Memory B cell (primary cell): ENCODE results near the gene PTPRN2.

Source experiments
- ATAC-seq: fragments of 150-1000 bp; cut with Tn5 transposase; 2 replicates; pipeline ENCODE4 v1.10.0; 2021; ENCODE audit warnings: low read depth, mild to moderate bottlenecking, moderate library complexity
- DNase-seq, 2 donors: peaks; one replicate each; pipeline ENCODE4 v3.0.0; 2022; ENCODE audit warnings: low spot score in 2 of 2
- H3K27ac Mint-ChIP-seq: one replicate; pipeline ENCODE4 v1.8.0; 2022; ENCODE audit warnings: mild to moderate bottlenecking, moderate library complexity, mixed read lengths
- H3K27me3 Mint-ChIP-seq: one replicate; pipeline ENCODE4 v1.8.0; 2022; ENCODE audit warnings: mixed read lengths
- H3K36me3 Mint-ChIP-seq: one replicate; pipeline ENCODE4 v1.8.0; 2022; ENCODE audit warnings: mild to moderate bottlenecking, mixed read lengths
- H3K4me1 Mint-ChIP-seq: one replicate; pipeline ENCODE4 v1.8.0; 2022; ENCODE audit warnings: mixed read lengths
- H3K4me3 Mint-ChIP-seq: one replicate; pipeline ENCODE4 v1.8.0; 2022; ENCODE audit warnings: mild to moderate bottlenecking, moderate library complexity, mixed read lengths
- H3K9me3 Mint-ChIP-seq: one replicate; pipeline ENCODE4 v1.8.0; 2022; ENCODE audit warnings: mixed read lengths

Gene PTPRN2

DNA sequence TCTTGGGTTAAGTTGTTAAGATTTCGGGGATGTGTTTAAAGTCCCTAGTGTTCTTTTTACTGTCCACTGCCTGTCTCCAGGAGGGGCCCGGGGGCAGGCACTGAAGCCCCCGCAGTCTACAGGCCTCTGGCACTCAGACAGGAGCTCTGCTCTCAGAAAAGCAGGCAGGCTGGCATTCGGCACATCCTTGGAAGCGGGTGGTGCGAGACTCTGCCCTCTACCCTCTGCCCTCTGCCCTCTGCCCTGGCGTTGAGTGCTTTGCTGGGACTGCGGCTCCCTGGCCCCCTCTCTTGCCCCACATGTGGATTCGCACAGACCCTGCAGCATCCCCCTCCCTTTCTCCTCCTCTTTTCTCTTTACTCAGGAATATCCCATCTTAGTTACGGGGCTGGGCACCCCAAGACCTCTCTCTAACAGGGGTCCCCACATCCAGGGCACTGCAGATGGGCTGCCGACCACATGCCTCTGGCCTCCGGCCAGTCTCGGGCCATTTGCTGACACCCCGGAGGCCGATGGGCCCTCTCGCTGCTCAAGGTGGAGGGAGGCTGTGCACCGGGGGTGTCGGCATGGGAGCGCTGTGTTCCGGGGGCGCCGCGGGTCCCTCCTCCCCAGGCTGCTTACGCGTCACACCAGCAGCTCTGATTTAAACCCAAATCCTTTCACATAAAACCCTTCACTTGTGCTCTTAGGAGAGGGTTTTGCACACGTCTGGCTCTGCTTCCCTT lies 770.9 kb downstream of the PTPRN2 start:
- Mint-ChIP-seq H3K4me3 (no peak overlapping the region), H3K36me3 (no peaks in the 10 kb centered on the region)

DNA sequence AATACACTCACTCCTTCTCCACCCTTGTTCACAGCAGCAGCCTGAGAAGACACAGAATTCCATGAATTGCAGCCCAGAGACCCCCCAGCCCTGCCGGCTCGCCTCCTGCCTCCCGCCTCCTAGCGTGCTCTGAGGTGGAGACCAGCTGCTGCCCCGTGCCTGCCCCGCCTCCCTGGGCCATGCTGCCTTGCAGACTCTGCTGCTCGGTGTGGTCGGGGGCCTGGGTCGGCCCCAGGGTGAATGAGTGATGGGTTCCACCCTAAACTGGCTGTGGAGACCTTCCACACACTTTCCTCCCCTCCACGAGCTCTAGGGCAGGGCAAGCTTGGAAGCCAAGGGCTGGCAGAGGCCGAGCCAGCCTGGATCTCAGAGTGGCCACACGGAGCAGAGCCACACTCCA lies 771.5 kb downstream of the PTPRN2 start:
- no peaks in the 10 kb centered on the region for H3K36me3 Mint-ChIP-seq
- no peak overlapping the region for H3K4me3 Mint-ChIP-seq
- ATAC-seq (no peak), DNase-seq (no peak)
- H3K27ac Mint-ChIP-seq = no peak overlapping the region
- peaks cover 5% of the 10 kb centered on the region for H3K9me3 Mint-ChIP-seq
- H3K4me1 Mint-ChIP-seq = peaks cover 4% of the 10 kb centered on the region
- peaks cover 5% of the 10 kb centered on the region for H3K27me3 Mint-ChIP-seq

More for the DNA sequence above, 770.9 kb downstream of the PTPRN2 start:
- peaks cover 5% of the 10 kb centered on the region for H3K9me3 Mint-ChIP-seq
- H3K27me3 Mint-ChIP-seq = peaks cover 5% of the 10 kb centered on the region
- ATAC-seq (no peak), DNase-seq (no peak)
- H3K4me1 Mint-ChIP-seq = peaks cover 4% of the 10 kb centered on the region
- no peak overlapping the region for H3K27ac Mint-ChIP-seq

DNA sequence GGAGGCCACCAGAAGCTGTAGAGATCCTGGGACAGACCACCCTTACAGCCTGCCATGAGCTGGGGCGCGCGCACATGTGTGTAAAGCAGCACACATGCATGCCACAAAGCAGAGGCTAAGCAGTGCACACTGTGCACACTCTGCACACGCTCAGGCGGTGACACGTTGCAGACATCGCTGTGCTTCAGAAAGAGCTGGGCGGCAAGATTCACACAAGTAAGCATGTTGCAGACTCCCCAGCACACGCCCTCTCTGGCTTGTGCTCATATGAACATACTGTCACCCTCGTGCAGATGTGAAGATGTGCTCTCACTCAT lies 772.0 kb downstream of the PTPRN2 start:
- no peaks in the 10 kb centered on the region for H3K36me3 Mint-ChIP-seq
- no peak overlapping the region for H3K4me3 Mint-ChIP-seq
- no peak for ATAC-seq
- H3K9me3 Mint-ChIP-seq = peaks cover 5% of the 10 kb centered on the region
- DNase-seq = no peak
- H3K27me3 Mint-ChIP-seq = peaks cover 5% of the 10 kb centered on the region
- H3K27ac Mint-ChIP-seq = no peak overlapping the region
- H3K4me1 Mint-ChIP-seq = peaks cover 4% of the 10 kb centered on the region

DNA sequence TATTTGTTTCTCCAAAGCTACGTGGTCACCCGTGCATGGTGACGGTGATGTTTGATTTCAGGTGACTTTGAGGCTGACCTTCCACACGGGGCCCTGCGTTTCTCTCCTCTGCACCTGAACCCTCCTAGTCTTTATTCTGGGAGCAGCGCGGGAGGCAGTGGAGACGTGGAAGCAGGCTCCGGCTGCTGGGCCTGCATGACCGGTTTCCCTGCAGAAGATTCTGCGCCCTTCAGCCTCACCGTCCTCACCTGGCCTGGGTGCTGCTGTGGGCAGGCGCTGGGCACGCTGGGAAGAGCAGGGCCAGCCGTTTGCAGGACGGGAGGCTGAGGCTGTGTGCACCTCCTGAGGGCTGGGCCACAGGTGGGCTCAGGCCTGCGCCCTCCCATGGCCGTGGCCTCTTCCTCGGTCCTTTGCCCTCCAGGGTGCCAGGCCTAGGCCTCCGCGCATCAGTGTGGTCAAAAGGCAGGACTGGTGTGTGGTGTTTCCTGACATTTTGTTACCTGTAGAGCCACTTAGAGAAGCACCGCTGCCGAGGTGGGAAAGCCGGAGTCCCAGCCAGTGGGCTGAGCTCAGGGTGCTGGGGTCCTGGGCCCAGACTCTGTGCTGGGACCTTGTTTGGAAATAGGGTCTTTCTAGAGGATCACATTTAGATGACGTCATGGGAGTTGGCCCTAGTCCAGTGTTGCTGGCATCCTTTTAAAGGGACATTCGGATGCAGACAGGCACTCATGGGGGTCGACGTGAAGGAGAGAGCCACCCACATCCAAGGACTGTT lies 772.5 kb downstream of the PTPRN2 start:
- Mint-ChIP-seq H3K4me3 (no peak overlapping the region), H3K27me3 (peaks cover 5% of the 10 kb centered on the region), H3K4me1 (peaks cover 4% of the 10 kb centered on the region), H3K27ac (no peak overlapping the region), H3K36me3 (no peaks in the 10 kb centered on the region), H3K9me3 (peaks cover 5% of the 10 kb centered on the region)
- ATAC-seq = no peak
- DNase-seq = no peak

DNA sequence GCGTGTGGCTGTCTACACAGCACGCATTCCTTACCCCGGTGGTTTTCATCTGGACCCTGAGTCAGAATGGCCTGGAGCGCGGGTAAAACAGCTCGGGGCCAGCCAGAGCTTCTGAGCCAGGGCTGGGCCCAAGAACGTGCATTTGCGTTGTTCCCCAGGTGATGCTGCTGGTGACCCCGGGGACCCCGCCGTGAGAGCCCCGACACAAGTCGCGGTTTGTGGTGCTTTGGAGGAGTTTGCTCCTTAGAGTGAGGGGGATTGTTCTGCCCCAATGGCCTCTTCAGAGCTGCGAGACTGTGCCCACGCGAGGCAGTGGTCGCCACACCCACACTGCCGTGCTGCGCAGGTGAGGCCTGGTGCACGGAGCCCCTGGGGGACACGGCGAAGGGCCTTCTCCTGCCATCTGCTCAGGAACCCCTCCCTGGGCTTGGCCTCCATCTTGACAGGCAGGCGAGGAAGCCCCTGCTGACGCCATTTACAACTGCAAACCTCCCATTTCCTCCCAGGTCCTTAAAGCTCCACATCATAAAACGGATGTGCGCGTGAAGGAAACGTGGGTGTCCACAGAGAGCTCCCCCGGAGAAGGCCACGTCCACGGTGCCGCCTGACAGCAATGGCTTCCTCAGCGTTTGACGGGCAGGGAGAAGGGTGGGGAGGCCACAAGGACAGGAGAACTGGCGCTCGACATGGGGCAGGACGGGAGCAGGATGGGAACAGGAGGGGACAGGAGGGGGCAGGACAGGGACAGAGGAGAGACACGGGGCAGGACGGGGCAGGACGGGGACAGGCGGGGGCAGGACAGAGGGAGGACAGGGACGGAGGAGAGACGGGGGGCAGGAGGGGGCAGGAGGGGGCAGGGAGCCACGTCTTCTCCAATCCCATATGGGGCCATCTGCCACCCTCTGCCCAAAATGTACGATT lies 773.6 kb downstream of the PTPRN2 start:
- Mint-ChIP-seq H3K4me1 (no peaks in the 10 kb centered on the region), H3K36me3 (no peaks in the 10 kb centered on the region), H3K9me3 (peaks cover 5% of the 10 kb centered on the region), H3K4me3 (no peak overlapping the region), H3K27ac (no peak overlapping the region), H3K27me3 (peaks cover 5% of the 10 kb centered on the region)
- DNase-seq = no peak
- no peak for ATAC-seq

DNA sequence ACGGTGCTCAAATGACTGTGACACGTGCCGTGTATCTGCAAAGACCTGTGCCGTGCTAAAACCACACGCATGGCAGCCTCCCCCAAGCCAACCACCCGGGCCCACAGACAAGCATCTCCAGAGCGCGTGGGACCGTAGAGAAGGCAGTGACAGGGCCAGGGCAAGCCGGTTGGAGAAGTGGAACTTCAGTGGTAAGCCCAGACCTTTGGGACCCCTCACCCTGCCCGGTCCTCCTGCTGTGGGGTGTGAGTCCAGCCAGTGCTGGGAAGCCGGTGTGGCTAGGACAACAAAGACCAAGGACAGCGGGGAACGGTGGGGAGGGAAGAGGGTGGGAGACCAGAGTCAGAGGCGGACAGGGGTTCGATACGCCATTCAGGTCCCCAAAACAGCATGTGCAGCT lies 774.6 kb downstream of the PTPRN2 start:
- DNase-seq (no peak), ATAC-seq (no peak)
- peaks cover 6% of the 10 kb centered on the region for H3K9me3 Mint-ChIP-seq
- H3K4me3 Mint-ChIP-seq = no peak overlapping the region
- peaks cover 5% of the 10 kb centered on the region for H3K27me3 Mint-ChIP-seq
- no peaks in the 10 kb centered on the region for H3K4me1 Mint-ChIP-seq
- H3K36me3 Mint-ChIP-seq = no peaks in the 10 kb centered on the region
- H3K27ac Mint-ChIP-seq = no peak overlapping the region

DNA sequence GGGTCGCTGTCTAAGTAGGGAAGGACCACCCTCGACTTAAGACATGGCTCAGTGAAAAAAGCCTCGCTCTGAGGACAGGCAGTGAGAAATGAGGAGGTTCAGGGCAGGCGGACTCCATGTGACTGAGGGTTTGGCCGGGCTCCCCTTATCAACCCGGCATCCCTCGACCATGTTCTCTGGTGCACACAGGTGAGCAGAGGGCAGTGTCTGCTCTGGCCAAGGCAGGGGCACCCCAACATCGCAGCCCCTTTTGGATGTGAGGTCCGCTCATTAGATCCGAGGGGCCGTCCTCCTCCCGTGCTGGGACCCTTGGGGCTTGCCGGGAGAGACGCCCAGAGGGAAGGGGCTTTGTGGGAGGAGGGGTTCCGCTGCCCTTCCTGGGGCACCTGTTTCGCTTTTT lies 775.7 kb downstream of the PTPRN2 start:
- no peak overlapping the region for H3K4me3 Mint-ChIP-seq
- no peaks in the 10 kb centered on the region for H3K27me3 Mint-ChIP-seq
- H3K4me1 Mint-ChIP-seq = no peaks in the 10 kb centered on the region
- peaks cover 2% of the 10 kb centered on the region for H3K9me3 Mint-ChIP-seq
- no peaks in the 10 kb centered on the region for H3K36me3 Mint-ChIP-seq
- H3K27ac Mint-ChIP-seq = no peak overlapping the region
- no peak for DNase-seq
- ATAC-seq = no peak

DNA sequence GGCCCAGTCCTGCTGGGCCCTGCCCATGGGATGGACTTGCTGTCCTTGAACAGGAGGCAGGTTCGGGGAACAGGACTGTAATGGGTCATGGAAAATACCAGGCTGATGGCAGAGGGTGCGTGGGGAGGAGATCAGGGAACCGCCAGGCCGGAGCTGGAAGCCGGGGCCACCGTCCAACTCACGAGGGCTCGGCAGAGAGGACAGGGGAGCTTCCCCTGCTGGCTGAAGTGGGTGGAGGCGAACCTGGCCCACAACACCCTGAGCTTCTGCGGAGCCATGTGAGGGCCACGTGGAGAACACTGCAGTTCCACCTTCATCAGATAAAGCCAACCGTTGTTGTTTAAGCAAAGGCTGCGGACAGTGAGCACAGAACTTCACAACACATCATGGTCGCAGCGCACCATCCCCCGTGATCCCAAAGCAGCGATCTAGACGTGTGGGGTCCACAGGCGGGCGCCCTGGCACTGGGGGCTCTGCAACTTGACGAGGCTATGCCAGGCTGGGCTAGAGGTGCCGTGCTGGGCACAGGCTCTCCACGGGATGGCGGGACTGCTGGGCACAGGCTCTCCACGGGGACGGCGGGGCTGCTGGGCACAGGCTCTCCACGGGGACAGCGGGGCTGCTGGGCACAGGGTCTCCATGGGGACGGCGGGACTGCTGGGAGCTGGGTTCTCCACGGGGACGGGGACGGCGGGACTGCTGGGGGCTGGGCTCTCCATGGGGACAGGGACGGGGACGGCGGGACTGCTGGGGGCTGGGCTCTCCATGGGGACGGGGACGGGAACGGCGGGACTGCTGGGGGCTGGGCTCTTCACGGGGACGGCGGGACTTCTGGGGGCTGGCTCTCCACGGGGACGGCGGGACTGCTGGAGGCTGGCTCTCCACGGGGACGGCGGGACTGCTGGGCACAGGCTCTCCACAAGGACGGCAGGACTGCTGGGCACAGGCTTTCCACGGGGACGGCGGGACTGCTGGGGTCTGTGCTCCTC lies 777.5 kb downstream of the PTPRN2 start:
- Mint-ChIP-seq H3K4me3 (no peak overlapping the region), H3K4me1 (no peaks in the 10 kb centered on the region), H3K36me3 (no peaks in the 10 kb centered on the region), H3K27me3 (no peaks in the 10 kb centered on the region), H3K9me3 (peaks cover 2% of the 10 kb centered on the region), H3K27ac (no peak overlapping the region)
- DNase-seq (no peak), ATAC-seq (no peak)

DNA sequence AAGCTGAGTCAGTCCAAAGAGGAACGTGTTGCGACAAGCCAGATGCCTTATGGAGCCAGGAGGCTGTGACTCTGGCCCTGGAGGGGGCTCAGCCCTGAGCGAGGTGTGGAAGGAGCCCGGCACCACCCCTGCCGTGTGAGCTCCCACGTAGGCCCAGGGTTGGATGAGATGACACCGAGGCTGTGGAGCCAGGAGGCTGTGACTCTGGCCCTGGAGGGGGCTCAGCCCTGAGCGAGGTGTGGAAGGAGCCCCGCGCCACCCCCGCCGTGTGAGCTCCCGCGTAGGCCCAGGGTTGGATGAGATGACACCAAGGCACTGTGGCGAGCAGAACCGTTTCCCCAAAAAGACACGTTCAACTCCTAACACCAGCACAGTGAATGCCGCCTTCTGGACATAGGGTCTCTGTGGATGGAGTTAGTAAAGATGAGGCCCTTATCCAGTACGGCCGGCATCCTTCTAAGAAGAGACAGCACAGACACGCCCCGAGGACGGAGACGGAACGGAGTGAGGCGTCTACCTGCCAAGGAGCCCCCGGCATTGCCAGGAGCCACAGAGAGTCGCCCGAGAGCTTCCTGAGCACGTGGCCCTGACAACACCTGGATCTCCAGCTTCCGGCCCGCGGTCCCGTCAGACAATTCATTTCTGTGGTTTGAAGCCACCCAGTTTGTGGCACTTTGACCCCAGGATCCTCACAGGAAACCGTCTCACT lies 778.3 kb downstream of the PTPRN2 start:
- Mint-ChIP-seq H3K4me3 (no peak overlapping the region), H3K4me1 (no peaks in the 10 kb centered on the region), H3K36me3 (no peaks in the 10 kb centered on the region), H3K27ac (no peak overlapping the region), H3K27me3 (peaks cover 2% of the 10 kb centered on the region), H3K9me3 (peaks cover 2% of the 10 kb centered on the region)
- no peak for DNase-seq
- ATAC-seq = no peak

DNA sequence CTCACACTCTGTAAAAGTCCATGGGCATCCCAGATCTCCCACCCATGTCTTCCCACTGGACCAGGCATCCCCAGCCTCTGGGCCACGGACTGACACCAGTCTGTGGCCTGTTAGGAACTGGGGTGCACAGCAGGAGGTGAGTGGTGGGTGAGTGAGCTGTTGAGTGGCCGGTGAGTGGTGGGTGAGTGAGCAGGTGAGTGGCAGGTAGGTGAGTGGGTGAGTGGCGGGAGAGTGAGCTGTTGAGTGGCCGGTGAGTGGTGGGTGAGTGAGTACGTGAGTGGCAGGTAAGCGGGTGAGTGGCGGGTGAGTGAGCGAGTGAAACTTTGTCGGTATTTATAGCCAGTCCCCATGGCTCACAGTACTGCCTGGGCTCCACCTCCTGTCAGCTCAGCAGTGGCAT lies 779.6 kb downstream of the PTPRN2 start:
- Mint-ChIP-seq H3K9me3 (peaks cover 2% of the 10 kb centered on the region), H3K36me3 (no peaks in the 10 kb centered on the region), H3K4me3 (no peak overlapping the region), H3K4me1 (no peaks in the 10 kb centered on the region), H3K27me3 (peaks cover 2% of the 10 kb centered on the region), H3K27ac (no peak overlapping the region)
- ATAC-seq = no peak
- DNase-seq = no peak

DNA sequence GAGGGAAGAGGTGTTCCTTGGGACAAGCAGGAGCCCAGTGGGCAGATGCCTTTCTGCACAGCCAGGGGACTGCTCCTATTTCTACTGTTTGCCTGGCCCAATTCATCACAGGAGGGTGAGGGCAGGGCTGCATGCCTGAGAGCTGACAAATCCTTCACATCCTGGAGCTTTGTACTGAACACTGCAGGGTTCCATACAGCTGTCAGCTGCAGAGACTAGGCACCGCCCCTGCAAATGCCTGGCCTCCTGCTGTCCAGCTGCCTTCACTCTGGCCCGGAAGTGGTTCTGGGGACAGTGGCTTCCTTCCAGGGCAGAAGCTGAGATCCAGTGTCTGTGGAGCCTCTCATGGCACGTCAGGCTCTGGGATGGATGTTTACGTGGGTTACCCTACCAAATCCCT lies 780.1 kb downstream of the PTPRN2 start:
- Mint-ChIP-seq H3K36me3 (no peaks in the 10 kb centered on the region), H3K4me1 (no peaks in the 10 kb centered on the region), H3K27ac (no peak overlapping the region), H3K27me3 (peaks cover 2% of the 10 kb centered on the region), H3K9me3 (peaks cover 2% of the 10 kb centered on the region), H3K4me3 (no peak overlapping the region)
- no peak for ATAC-seq
- DNase-seq = no peak

DNA sequence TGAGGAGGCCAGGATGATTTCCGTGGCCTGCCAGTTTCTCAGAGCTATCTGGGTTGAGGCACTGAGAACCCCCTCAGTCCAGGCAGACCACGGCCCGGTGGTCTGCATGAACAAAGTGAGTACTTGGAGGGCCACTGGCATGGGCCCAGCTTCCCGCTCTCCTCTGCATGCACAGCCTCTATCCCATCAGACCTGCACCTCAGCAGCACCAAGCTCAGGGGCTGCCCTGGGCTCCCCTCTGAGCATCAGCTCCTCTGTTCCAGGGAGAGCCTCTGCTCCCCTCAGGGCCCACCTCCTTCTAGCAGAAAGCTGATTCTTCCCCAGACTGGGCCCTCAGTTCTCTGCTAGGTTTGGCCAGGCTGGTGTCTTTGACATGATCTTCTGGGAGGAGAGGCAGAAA lies 780.9 kb downstream of the PTPRN2 start:
- no peak overlapping the region for H3K4me3 Mint-ChIP-seq
- H3K36me3 Mint-ChIP-seq = no peaks in the 10 kb centered on the region
- ATAC-seq = no peak
- H3K27me3 Mint-ChIP-seq = peaks cover 2% of the 10 kb centered on the region
- H3K9me3 Mint-ChIP-seq = peaks cover 2% of the 10 kb centered on the region
- DNase-seq = no peak
- no peak overlapping the region for H3K27ac Mint-ChIP-seq
- no peaks in the 10 kb centered on the region for H3K4me1 Mint-ChIP-seq

DNA sequence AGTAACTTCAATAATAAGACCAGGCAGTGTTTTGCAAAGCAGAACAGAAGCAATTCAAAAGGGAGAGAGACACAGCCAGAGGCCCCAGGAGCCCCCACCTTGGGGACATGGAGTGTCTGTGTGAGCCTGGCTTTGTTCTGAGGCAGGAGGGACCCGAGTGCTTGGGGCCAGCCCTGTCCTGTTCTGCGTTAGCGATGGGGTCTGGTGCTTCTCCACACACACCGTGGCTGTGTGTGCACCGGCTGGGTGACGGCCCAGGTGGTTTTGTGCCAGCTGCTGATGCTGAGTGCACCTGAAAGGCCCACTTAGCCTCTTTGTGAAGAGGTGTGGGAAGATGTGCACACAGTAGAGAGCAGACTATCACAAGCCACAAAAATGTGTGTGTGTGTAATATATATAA lies 781.9 kb downstream of the PTPRN2 start:
- no peak overlapping the region for H3K4me3 Mint-ChIP-seq
- no peak overlapping the region for H3K27ac Mint-ChIP-seq
- peaks cover 2% of the 10 kb centered on the region for H3K9me3 Mint-ChIP-seq
- DNase-seq (no peak), ATAC-seq (no peak)
- no peaks in the 10 kb centered on the region for H3K36me3 Mint-ChIP-seq
- peaks cover 2% of the 10 kb centered on the region for H3K27me3 Mint-ChIP-seq
- H3K4me1 Mint-ChIP-seq = no peaks in the 10 kb centered on the region
